ENCODE measurements around the gene FGGY. TPM values are rescaled to one million over a fixed set of nuclear protein-coding genes. Genes with fewer than 3 reads are reported as not detected.

The FGGY gene
- total RNA-seq, 1 donor from 2014 or later, result 32.5 TPM

- Mint-ChIP-seq H3K36me3 (no peaks in the 10 kb centered on the region), H3K4me3 (no peak overlapping the region), H3K9me3 (peaks cover 6% of the 10 kb centered on the region), H3K27me3 (ENCODE audit: insufficient read depth, low read depth) (no peaks in the 10 kb centered on the region), H3K27ac (no peak overlapping the region), H3K4me1 (peaks cover 10% of the 10 kb centered on the region)
- H3K4me2 ChIP-seq, result no peak overlapping the region
- no peak overlapping the region for H3K4me3 ChIP-seq
- no peak overlapping the region for H3K9ac ChIP-seq
- H3K27me3 ChIP-seq, result no peaks in the 10 kb centered on the region
- H3K9me3 ChIP-seq (ENCODE audit: low read depth), result no peaks in the 10 kb centered on the region
- H4K20me1 ChIP-seq (ENCODE audit: low read depth), result no peaks in the 10 kb centered on the region
- no peak overlapping the region for H2AFZ ChIP-seq (replicated peaks)
- no peak for DNase-seq (ENCODE audit: low spot score)
- no peaks in the 10 kb centered on the region for H3K36me3 ChIP-seq
- H3K4me1 ChIP-seq, result no peaks in the 10 kb centered on the region
- TF ChIP-seq EZH2phosphoT487 (IDR thresholded peaks at IDR 0.05) (no peak), CTCF (IDR thresholded peaks at IDR 0.05) (no peak), EZH2 (IDR thresholded peaks at IDR 0.05) (no peak)
- H3K27ac ChIP-seq, result no peak overlapping the region
- no peaks in the 10 kb centered on the region for H3K79me2 ChIP-seq (ENCODE audit: low read depth)
- no peaks in the 10 kb centered on the region for H3F3A ChIP-seq (ENCODE audit: low read depth)
Observed at GRCh38 chr1:59499273-59499942, 202.5 kb downstream of the FGGY start.

GRCh38 chr1:59499943-59500569 lies 203.2 kb downstream of the FGGY start:
- H3K4me2 ChIP-seq, result no peak overlapping the region
- H3K79me2 ChIP-seq (ENCODE audit: low read depth), result no peaks in the 10 kb centered on the region
- no peak for DNase-seq (ENCODE audit: low spot score)
- H3K36me3 ChIP-seq, result no peaks in the 10 kb centered on the region
- TF ChIP-seq EZH2 (IDR thresholded peaks at IDR 0.05), result no peak
- Mint-ChIP-seq H3K4me3 (no peak overlapping the region), H3K36me3 (no peaks in the 10 kb centered on the region), H3K27ac (no peak overlapping the region), H3K9me3 (peaks cover 5% of the 10 kb centered on the region), H3K4me1 (peaks cover 10% of the 10 kb centered on the region), H3K27me3 (ENCODE audit: insufficient read depth, low read depth) (no peaks in the 10 kb centered on the region)
- no peaks in the 10 kb centered on the region for H3K4me1 ChIP-seq
- H3K27ac ChIP-seq, result no peak overlapping the region
- no peaks in the 10 kb centered on the region for H3F3A ChIP-seq (ENCODE audit: low read depth)
- no peaks in the 10 kb centered on the region for H4K20me1 ChIP-seq (ENCODE audit: low read depth)
- H3K4me3 ChIP-seq, result no peak overlapping the region
- no peaks in the 10 kb centered on the region for H3K27me3 ChIP-seq
- no peak overlapping the region for H2AFZ ChIP-seq (replicated peaks)
- no peak overlapping the region for H3K9ac ChIP-seq
- H3K9me3 ChIP-seq (ENCODE audit: low read depth), result no peaks in the 10 kb centered on the region

GRCh38 chr1:59500950-59501742 lies 204.3 kb downstream of the FGGY start:
- H2AFZ ChIP-seq (replicated peaks), result no peak overlapping the region
- no peak overlapping the region for H3K27ac ChIP-seq
- H3K4me1 ChIP-seq, result peaks cover 8% of the 10 kb centered on the region
- no peak overlapping the region for H3K4me3 ChIP-seq
- Mint-ChIP-seq H3K9me3 (peaks cover 2% of the 10 kb centered on the region), H3K27me3 (ENCODE audit: insufficient read depth, low read depth) (no peaks in the 10 kb centered on the region), H3K4me1 (peaks cover 15% of the 10 kb centered on the region), H3K4me3 (no peak overlapping the region), H3K36me3 (no peaks in the 10 kb centered on the region), H3K27ac (no peak overlapping the region)
- no peaks in the 10 kb centered on the region for H4K20me1 ChIP-seq (ENCODE audit: low read depth)
- H3K36me3 ChIP-seq, result no peaks in the 10 kb centered on the region
- H3K9me3 ChIP-seq (ENCODE audit: low read depth), result no peaks in the 10 kb centered on the region
- no peak overlapping the region for H3K9ac ChIP-seq
- no peaks in the 10 kb centered on the region for H3K79me2 ChIP-seq (ENCODE audit: low read depth)
- H3K27me3 ChIP-seq, result no peaks in the 10 kb centered on the region
- DNase-seq (ENCODE audit: low spot score), result no peak
- H3K4me2 ChIP-seq, result no peak overlapping the region
- no peaks in the 10 kb centered on the region for H3F3A ChIP-seq (ENCODE audit: low read depth)
- TF ChIP-seq EZH2phosphoT487 (IDR thresholded peaks at IDR 0.05), result no peak
- no peak for TF ChIP-seq CTCF (IDR thresholded peaks at IDR 0.05)
- no peak for TF ChIP-seq EZH2 (IDR thresholded peaks at IDR 0.05)

Data from neural progenitor cell (in vitro differentiated cells).